ENCODE data around the gene NPHP4. TPM values are rescaled to one million over a fixed set of nuclear protein-coding genes. Genes with fewer than 3 reads are reported as not detected.
A peak's percentile ranks its signal among the peaks of the same experiment; 100 is the strongest.

NPHP4 gene
- total RNA-seq, 1 donor from 2014 or later = 3.2 TPM

DNA sequence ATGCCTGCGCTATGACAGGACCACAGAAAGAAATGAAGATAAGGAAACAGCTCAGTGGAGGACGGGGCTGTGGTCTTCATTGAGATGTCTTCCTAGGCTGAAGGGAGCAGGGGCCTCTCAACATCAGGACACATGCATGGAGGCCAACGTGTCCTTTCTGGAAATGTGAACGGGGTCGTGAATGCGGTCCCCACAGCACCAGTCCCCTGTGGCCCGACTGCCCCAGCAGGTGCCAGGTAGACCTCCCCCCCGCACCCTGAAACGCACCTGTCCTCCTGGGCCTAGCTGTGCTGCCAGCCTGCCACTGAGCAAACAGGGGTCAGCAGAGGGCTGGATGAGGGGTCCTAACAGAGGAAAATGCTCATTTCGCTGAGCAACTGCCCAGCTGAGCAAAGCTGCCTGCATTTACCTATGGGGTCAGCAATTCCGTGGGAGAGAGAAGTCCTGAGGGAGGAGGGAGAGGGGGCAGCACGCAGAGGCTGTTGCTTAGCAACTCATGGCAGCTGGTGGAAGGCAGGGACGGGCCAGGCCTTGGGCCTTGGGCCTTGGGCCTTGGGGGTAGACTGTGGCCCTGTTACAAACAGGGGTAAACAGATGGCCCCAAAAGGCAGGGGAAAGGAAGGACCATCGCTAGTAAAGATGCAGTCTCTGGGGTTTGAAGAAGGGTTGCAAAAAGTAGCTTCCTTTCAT is 77.4 kb downstream of the NPHP4 start:
- DNase-seq (ENCODE audit: low read depth) = no peak

DNA sequence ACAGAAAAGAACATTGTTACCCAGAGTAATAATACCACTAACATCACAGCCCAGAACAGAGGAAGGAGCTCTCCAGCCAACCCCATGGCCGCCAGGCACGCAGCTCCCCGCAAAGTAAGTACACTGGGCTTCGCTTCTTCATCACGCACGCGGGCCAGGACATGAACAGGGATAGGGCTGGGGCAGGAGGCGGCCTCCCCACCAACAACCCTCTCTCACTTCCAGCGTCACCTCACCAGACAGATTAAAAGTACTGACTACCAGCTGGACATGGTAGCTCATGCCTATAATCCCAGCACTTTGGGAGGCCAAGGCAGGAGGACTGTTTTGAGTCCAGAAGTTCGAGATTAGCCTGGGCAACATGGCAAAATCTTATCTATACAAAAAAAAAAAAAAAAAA is 78.3 kb downstream of the NPHP4 start:
- TF ChIP-seq, protein P1, sequence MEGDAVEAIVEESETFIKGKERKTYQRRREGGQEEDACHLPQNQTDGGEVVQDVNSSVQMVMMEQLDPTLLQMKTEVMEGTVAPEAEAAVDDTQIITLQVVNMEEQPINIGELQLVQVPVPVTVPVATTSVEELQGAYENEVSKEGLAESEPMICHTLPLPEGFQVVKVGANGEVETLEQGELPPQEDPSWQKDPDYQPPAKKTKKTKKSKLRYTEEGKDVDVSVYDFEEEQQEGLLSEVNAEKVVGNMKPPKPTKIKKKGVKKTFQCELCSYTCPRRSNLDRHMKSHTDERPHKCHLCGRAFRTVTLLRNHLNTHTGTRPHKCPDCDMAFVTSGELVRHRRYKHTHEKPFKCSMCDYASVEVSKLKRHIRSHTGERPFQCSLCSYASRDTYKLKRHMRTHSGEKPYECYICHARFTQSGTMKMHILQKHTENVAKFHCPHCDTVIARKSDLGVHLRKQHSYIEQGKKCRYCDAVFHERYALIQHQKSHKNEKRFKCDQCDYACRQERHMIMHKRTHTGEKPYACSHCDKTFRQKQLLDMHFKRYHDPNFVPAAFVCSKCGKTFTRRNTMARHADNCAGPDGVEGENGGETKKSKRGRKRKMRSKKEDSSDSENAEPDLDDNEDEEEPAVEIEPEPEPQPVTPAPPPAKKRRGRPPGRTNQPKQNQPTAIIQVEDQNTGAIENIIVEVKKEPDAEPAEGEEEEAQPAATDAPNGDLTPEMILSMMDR (IDR thresholded peaks at IDR 0.05; ENCODE audit: insufficient read depth, low read length, severe bottlenecking) = no peak
- DNase-seq (ENCODE audit: low read depth) (no peak), FAIRE-seq (no peak)
- no peaks in the 10 kb centered on the region for H3K27me3 ChIP-seq (ENCODE audit: control insufficient read depth, insufficient read depth, low read length)
- no peaks in the 10 kb centered on the region for H3K36me3 ChIP-seq (ENCODE audit: control insufficient read depth, insufficient read depth, low read length)
- no peak overlapping the region for H3K4me3 ChIP-seq (ENCODE audit: low read depth, low read length)

More for the DNA sequence above, 77.4 kb downstream of the NPHP4 start:
- TF ChIP-seq, protein P1 (IDR thresholded peaks at IDR 0.05; ENCODE audit: insufficient read depth, low read length, severe bottlenecking) = no peak
- no peaks in the 10 kb centered on the region for H3K27me3 ChIP-seq (ENCODE audit: control insufficient read depth, insufficient read depth, low read length)
- no peak overlapping the region for H3K4me3 ChIP-seq (ENCODE audit: low read depth, low read length)
- FAIRE-seq = no peak
- no peaks in the 10 kb centered on the region for H3K36me3 ChIP-seq (ENCODE audit: control insufficient read depth, insufficient read depth, low read length)

DNA sequence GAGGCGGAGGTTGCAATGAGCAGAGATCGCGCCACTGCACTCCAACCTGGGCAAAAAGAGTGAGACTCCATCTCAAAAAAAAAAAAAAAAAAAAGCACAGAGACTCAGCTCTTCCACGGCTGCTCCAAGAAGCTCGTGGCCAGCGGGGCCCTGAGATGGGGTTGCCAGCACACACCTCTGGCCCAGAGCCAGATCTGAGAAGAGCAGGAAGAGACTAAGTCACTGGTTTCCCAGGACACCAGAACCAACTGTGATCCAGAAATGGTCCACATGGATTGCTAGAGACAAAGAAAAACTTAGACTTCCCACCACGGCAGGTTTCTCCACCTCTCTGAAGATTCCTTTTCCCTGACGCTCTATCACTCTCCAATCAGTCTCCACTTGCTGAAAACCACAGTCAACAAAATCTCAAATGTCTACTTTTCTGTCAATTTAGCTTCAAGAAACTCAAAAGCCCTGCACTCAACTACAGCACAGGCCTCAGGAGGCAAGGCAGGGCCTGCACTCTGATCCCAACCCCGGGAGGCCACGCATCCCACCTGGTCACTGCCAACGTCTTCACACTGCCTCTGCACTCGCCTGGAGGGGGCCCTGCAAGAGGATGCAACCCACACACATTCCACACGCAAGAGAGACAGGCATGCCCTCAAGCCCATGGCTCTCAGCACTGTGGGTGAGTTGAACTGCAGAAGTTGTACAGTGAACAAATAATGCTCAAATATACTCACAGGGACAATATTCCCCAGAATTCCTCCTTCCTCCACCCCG is 79.0 kb downstream of the NPHP4 start:
- no peaks in the 10 kb centered on the region for H3K36me3 ChIP-seq (ENCODE audit: control insufficient read depth, insufficient read depth, low read length)
- FAIRE-seq (no peak), DNase-seq (ENCODE audit: low read depth) (peak; percentile 12)
- TF ChIP-seq, protein P1 (IDR thresholded peaks at IDR 0.05; ENCODE audit: insufficient read depth, low read length, severe bottlenecking) = no peak
- no peaks in the 10 kb centered on the region for H3K27me3 ChIP-seq (ENCODE audit: control insufficient read depth, insufficient read depth, low read length)
- no peak overlapping the region for H3K4me3 ChIP-seq (ENCODE audit: low read depth, low read length)

DNA sequence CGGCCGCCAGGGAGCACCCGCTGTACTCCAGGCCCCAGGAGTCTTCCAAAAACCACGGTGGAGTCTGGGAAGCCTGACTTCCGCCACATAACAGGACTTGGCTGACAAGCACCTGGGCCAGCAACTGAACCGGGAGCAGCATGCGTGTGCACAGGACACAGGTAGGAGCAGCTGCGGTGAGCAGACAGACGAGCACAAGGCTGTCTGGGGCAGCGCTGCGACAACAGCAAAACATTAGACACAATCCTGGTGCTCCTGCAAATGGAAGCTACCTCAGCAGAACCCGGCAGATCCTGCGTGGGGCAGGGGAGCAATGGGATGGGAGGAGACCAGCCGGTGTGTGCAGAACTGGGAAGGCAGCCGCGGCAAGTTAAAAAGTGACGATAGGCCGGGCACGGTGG is 80.4 kb downstream of the NPHP4 start:
- TF ChIP-seq, protein P1 (IDR thresholded peaks at IDR 0.05; ENCODE audit: insufficient read depth, low read length, severe bottlenecking) = no peak
- H3K36me3 ChIP-seq (ENCODE audit: control insufficient read depth, insufficient read depth, low read length) = no peaks in the 10 kb centered on the region
- no peak for DNase-seq (ENCODE audit: low read depth)
- FAIRE-seq = no peak
- no peak overlapping the region for H3K4me3 ChIP-seq (ENCODE audit: low read depth, low read length)
- H3K27me3 ChIP-seq (ENCODE audit: control insufficient read depth, insufficient read depth, low read length) = no peaks in the 10 kb centered on the region

DNA sequence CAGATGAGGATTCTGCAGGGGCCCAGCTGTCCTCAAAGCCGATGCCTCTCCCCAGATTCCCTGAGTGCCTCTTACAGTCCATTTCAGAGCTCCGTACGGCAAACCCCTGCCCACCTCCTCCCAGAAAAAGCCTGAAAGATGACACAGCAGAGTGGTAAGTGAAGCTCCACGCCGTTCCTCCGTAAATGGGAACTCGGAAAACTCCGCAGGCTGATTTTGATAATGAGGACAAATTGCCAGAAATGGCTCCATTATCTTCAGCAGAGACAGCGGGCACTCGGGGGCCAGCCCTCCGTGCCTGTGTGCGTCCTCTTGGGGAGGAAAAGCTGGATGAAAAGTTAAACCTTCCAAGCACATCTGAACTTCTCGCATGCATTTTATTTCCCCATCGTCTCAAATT is 81.1 kb downstream of the NPHP4 start:
- no peak for DNase-seq (ENCODE audit: low read depth)
- TF ChIP-seq, protein P1 (IDR thresholded peaks at IDR 0.05; ENCODE audit: insufficient read depth, low read length, severe bottlenecking) = no peak
- FAIRE-seq = no peak

More for the DNA sequence above, 81.1 kb downstream of the NPHP4 start:
- Histone ChIP-seq H3K36me3 (ENCODE audit: control insufficient read depth, insufficient read depth, low read length) (no peaks in the 10 kb centered on the region), H3K4me3 (ENCODE audit: low read depth, low read length) (no peak overlapping the region), H3K27me3 (ENCODE audit: control insufficient read depth, insufficient read depth, low read length) (no peaks in the 10 kb centered on the region)
